Limb (tissue), 2 donors: ENCODE data around the gene ABHD10.
"Not testable (repeated sequence)": the region's sequence is repeated elsewhere in the genome, so short reads cannot be mapped to it uniquely, and the experiment has no call there.

Experiments used
- DNase-seq, 2 donors: peaks; one replicate each; pipeline ENCODE4 v3.0.0-alpha.2; 2016; ENCODE audit errors: extremely low spot score in 2 of 2

Gene ABHD10

DNA sequence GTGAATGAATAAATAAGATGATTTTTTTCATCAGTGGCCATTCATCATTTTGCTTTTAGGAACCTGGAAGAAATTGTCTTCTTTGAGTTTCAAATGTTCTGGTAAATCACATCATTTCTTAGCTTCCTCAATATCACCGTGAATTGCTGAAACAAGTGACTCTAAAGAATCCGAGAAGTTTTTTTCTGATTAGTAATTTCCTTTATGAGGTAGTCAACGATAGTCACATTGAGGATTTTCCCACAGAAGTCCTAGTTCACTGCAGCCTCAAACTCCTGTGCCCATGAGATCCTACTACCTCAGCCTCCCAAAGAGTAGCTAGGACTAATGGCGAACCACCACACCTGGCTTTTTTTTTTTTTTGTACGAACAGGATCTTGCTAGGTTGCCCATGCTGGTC, 52.1 kb downstream of the ABHD10 start:
- DNase-seq, result no peak

DNA sequence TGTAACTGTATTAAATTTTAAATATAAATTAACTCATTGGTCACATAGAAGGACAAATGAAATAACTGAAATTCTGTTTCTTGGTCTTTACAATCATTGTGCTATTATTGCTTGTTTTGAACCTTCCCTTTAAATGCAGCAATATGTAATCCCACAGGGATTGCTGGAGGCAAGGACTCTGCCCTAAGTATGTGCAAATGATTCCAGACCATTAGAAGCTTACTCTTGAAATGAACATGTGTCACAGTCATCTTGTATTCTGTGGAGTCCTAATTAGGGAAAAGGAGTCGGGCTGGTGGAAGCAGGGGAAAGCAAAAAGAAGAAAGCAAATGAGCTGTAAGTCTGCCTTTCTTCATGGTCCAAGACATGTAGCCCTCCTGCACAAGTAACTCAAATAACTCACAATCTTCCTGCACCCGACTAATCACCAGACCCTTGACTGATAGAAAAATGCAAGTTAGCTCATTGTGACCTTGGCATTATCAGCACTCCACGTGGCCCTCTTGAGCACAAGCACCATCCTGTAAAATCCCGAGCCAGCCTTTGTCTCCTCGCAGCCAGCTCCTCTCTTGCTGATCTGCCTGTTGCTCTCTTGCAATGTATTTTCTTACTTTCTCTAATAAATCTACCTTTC, 53.4 kb downstream of the ABHD10 start:
- no peak for DNase-seq

DNA sequence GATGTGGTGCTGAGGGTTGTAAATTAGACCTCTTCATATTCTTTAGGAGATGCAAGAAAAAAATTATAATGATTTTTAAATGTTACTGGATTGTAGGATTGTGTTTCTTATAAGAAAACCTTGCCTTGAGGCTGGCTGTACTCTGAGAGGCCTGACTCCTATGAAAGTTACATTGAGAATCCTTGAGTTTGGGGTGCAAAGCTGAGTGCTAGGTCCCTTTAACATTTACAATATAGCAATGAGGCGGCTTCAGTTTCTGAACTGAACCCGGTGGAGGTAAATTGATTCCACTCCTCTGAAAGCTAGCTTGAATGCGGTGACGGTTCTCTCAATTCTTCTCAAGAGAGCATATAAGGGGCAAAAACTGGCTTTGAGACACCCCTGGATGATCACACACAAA, 55.6 kb downstream of the ABHD10 start, which contains the start of gene TMPRSS7:
Gene TMPRSS7 (plus strand): TSS at position 301 of the 400 bp plus-strand sequence. CDS start 110 bp downstream, outside the sequence.
- no peak for DNase-seq

DNA sequence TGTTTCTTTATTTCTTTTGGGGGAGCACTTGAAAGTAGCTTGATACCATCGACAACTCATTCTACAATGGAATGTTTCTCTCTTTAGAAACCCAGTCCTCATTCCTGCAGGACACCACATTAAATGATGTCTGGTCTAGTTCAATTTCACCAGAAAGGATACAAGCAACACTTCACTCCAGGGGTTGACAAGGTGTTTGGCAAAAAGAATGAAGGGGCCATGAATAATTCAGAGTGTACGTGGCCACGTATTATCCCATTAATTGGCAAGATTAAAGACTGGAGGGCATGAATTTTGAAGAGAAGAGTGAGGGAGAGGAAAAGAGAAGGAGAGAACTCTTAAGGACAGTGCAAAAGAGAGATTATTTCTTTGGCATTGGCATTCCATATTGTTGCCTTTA, 56.4 kb downstream of the ABHD10 start:
- DNase-seq, result no peak

DNA sequence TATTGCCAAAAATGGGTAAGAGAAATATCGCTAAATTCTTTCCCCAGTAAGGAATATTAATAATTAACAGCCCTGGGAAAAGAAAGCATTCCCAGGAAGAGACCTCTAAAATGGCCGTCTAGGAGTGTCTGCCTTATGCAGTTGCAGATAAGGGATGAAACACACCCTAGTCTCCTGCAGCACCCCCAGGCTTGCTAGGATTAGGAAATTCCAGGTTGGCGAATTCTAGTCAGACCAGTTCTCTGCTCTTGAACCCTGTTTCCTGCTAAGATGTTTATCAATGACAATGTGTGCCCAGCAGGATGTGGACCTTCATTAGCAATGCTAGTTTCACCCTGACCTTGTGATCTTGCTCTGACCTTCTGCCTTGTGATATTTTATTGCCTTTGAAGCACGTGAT, 58.4 kb downstream of the ABHD10 start:
- DNase-seq, result not testable (repeated sequence)

DNA sequence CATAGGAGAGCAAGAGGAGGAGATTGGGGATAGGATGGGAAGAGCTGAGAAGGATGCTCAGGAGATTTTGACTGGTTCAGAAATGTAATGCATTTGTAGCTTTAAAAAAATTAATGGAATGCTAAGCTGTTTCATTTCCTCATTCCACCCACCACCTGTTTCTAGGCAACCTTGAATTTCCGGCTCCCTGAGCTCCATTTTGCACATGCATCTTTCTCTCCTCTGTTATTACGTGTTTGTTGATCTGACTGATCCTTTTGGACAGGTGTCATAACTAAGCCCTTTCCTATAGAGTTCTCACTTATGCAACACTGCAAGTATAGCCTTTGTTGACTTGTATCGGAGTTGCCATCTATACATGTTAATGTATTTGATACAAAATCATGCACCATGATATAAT, 60.0 kb downstream of the ABHD10 start:
- DNase-seq, result no peak

DNA sequence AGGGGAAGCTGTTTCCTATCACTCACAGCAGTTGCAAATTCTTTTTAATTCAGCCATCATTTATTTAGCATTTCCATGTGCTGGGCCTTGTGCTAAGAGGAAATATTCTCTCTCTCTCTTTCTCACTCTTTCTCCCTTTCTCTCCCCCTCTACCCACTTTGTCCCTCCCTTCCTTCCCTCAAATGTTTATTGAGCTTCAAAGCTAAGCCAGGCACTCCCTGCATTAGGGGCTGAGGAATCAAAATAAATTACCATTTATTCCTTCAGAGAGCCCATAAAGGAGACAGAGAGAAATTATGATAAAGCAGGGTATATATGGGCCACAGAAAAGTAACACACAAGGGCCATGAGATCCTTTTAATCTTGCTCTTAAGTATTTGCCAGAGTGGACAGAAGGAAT, 62.5 kb downstream of the ABHD10 start:
- DNase-seq, result no peak

DNA sequence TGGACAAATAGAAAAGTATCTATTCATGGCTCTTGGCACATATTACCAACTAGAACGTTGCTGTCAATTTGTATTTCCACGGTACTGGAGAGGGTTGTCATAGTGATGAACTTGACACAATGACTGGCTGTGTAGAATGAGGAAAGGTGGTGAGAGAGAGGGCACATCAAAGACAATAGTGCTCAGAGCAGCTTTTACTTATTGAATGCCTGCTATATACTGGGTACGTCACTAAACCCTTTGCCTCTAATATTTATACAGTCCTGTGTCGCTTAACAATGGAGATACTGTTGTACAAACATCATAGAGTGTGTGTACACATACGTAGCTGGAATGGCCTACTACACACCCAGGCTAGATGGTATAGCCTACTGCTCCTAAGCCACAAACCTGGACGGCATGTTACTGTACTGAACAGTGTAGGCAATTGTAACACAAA, 64.0 kb downstream of the ABHD10 start:
- no peak for DNase-seq
